OCI-LY1 (cell line): ENCODE measurements around the gene NAPG.

ENCODE experiments used
- EZH2 ChIP-seq: fragments of 200-600 bp; sonication (generic), shearing (Covaris generic); IDR thresholded peaks from 2 replicates; pipeline ENCODE4 v1.8.0; 2017; ENCODE audit warnings: borderline replicate concordance, mixed run types, mild to moderate bottlenecking, antibody characterized with exemption, low read length, moderate library complexity, mixed read lengths
- TF ChIP-seq, protein P1 (sequence below): fragments of 200-600 bp; sonication (generic), shearing (Covaris generic); IDR thresholded peaks from 2 replicates; pipeline ENCODE4 v1.5.1; 2017; ENCODE audit warnings: mild to moderate bottlenecking, antibody characterized with exemption, low read length, moderate library complexity, mixed read lengths

GRCh38 chr18:10516078-10516477, 9.7 kb upstream of the NAPG start:
- TF ChIP-seq, protein P1, sequence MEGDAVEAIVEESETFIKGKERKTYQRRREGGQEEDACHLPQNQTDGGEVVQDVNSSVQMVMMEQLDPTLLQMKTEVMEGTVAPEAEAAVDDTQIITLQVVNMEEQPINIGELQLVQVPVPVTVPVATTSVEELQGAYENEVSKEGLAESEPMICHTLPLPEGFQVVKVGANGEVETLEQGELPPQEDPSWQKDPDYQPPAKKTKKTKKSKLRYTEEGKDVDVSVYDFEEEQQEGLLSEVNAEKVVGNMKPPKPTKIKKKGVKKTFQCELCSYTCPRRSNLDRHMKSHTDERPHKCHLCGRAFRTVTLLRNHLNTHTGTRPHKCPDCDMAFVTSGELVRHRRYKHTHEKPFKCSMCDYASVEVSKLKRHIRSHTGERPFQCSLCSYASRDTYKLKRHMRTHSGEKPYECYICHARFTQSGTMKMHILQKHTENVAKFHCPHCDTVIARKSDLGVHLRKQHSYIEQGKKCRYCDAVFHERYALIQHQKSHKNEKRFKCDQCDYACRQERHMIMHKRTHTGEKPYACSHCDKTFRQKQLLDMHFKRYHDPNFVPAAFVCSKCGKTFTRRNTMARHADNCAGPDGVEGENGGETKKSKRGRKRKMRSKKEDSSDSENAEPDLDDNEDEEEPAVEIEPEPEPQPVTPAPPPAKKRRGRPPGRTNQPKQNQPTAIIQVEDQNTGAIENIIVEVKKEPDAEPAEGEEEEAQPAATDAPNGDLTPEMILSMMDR, result no peak
- no peak for TF ChIP-seq EZH2
